Measurements from ENCODE around the gene KCNJ14. TPM values are rescaled to one million over a fixed set of nuclear protein-coding genes. Genes with fewer than 3 reads are reported as not detected.

Gene KCNJ14
- total and polyA plus RNA-seq, 9 donors, result 0.48 to 1.2 (median 0.91) TPM

GRCh38 chr19:48424694-48425219, 30.6 kb upstream of the KCNJ14 start:
- H3K27me3 ChIP-seq (ENCODE audit: control insufficient read depth, insufficient read depth, low read length), result no peaks in the 10 kb centered on the region
- WGBS (ENCODE audit: insufficient coverage), result 45% methylated on average over 7 of the region's 8 CpGs
- H3K27ac ChIP-seq (ENCODE audit: low read length), result no peak overlapping the region
- H3K36me3 ChIP-seq (ENCODE audit: control insufficient read depth, insufficient read depth, low read length), result no peaks in the 10 kb centered on the region
- H3K4me1 ChIP-seq (ENCODE audit: control insufficient read depth, insufficient read depth, low read length), result no peaks in the 10 kb centered on the region
- no peak overlapping the region for H3K4me3 ChIP-seq (ENCODE audit: low read length)
- no peaks in the 10 kb centered on the region for H3K9me3 ChIP-seq (replicated peaks; ENCODE audit: control insufficient read depth, low read depth, low read length)
- peak; percentile 59 for DNase-seq

- no peaks in the 10 kb centered on the region for H3K27me3 ChIP-seq (ENCODE audit: control insufficient read depth, insufficient read depth, low read length)
- WGBS (ENCODE audit: insufficient coverage), result no CpG with 5 or more reads among the region's 1 CpG
These were observed 26.7 kb upstream of the KCNJ14 start for GRCh38 chr19:48428670-48429069.

GRCh38 chr19:48433337-48433736, 22.0 kb upstream of the KCNJ14 start:
- no peaks in the 10 kb centered on the region for H3K9me3 ChIP-seq (replicated peaks; ENCODE audit: control insufficient read depth, low read depth, low read length)
- no peaks in the 10 kb centered on the region for H3K36me3 ChIP-seq (ENCODE audit: control insufficient read depth, insufficient read depth, low read length)
- no peak for DNase-seq
- no peak overlapping the region for H3K4me3 ChIP-seq (ENCODE audit: low read length)
- H3K27me3 ChIP-seq (ENCODE audit: control insufficient read depth, insufficient read depth, low read length), result peaks cover 3% of the 10 kb centered on the region
- 80% methylated on average over 1 of the region's 8 CpGs for WGBS (ENCODE audit: insufficient coverage)
- no peaks in the 10 kb centered on the region for H3K4me1 ChIP-seq (ENCODE audit: control insufficient read depth, insufficient read depth, low read length)
- no peak overlapping the region for H3K27ac ChIP-seq (ENCODE audit: low read length)

More at GRCh38 chr19:48428670-48429069, 26.7 kb upstream of the KCNJ14 start:
- DNase-seq, result no peak
- no peaks in the 10 kb centered on the region for H3K4me1 ChIP-seq (ENCODE audit: control insufficient read depth, insufficient read depth, low read length)
- H3K9me3 ChIP-seq (replicated peaks; ENCODE audit: control insufficient read depth, low read depth, low read length), result no peaks in the 10 kb centered on the region
- no peak overlapping the region for H3K27ac ChIP-seq (ENCODE audit: low read length)
- no peak overlapping the region for H3K4me3 ChIP-seq (ENCODE audit: low read length)
- no peaks in the 10 kb centered on the region for H3K36me3 ChIP-seq (ENCODE audit: control insufficient read depth, insufficient read depth, low read length)

GRCh38 chr19:48436586-48436985, 18.8 kb upstream of the KCNJ14 start:
- Histone ChIP-seq H3K36me3 (ENCODE audit: control insufficient read depth, insufficient read depth, low read length) (no peaks in the 10 kb centered on the region), H3K27ac (ENCODE audit: low read length) (no peak overlapping the region), H3K9me3 (replicated peaks; ENCODE audit: control insufficient read depth, low read depth, low read length) (no peaks in the 10 kb centered on the region), H3K4me3 (ENCODE audit: low read length) (no peak overlapping the region), H3K27me3 (ENCODE audit: control insufficient read depth, insufficient read depth, low read length) (peaks cover 15% of the 10 kb centered on the region), H3K4me1 (ENCODE audit: control insufficient read depth, insufficient read depth, low read length) (no peaks in the 10 kb centered on the region)
- no peak for DNase-seq
- 77% methylated on average over 4 of the region's 5 CpGs for WGBS (ENCODE audit: insufficient coverage)

GRCh38 chr19:48441360-48442050, 13.9 kb upstream of the KCNJ14 start:
- Histone ChIP-seq H3K36me3 (ENCODE audit: control insufficient read depth, insufficient read depth, low read length) (no peaks in the 10 kb centered on the region), H3K9me3 (replicated peaks; ENCODE audit: control insufficient read depth, low read depth, low read length) (no peaks in the 10 kb centered on the region), H3K4me3 (ENCODE audit: low read length) (no peak overlapping the region), H3K27ac (ENCODE audit: low read length) (no peak overlapping the region), H3K27me3 (ENCODE audit: control insufficient read depth, insufficient read depth, low read length) (peaks cover 38% of the 10 kb centered on the region), H3K4me1 (ENCODE audit: control insufficient read depth, insufficient read depth, low read length) (peaks cover 20% of the 10 kb centered on the region)
- 92% methylated on average over 11 of the region's 20 CpGs for WGBS (ENCODE audit: insufficient coverage)
- DNase-seq, result no peak

GRCh38 chr19:48442116-48443035, 13.0 kb upstream of the KCNJ14 start:
- no peak for DNase-seq
- H3K4me1 ChIP-seq (ENCODE audit: control insufficient read depth, insufficient read depth, low read length), result peaks cover 22% of the 10 kb centered on the region
- H3K36me3 ChIP-seq (ENCODE audit: control insufficient read depth, insufficient read depth, low read length), result peaks cover 4% of the 10 kb centered on the region
- H3K27ac ChIP-seq (ENCODE audit: low read length), result no peak overlapping the region
- H3K27me3 ChIP-seq (ENCODE audit: control insufficient read depth, insufficient read depth, low read length), result peaks cover 37% of the 10 kb centered on the region
- WGBS (ENCODE audit: insufficient coverage), result 34% methylated on average over 91 of the region's 94 CpGs
- no peaks in the 10 kb centered on the region for H3K9me3 ChIP-seq (replicated peaks; ENCODE audit: control insufficient read depth, low read depth, low read length)
- no peak overlapping the region for H3K4me3 ChIP-seq (ENCODE audit: low read length)

- peaks cover 37% of the 10 kb centered on the region for H3K27me3 ChIP-seq (ENCODE audit: control insufficient read depth, insufficient read depth, low read length)
- H3K4me1 ChIP-seq (ENCODE audit: control insufficient read depth, insufficient read depth, low read length), result peaks cover 22% of the 10 kb centered on the region
- 8% methylated on average over 60 of the region's 60 CpGs for WGBS (ENCODE audit: insufficient coverage)
- no peak overlapping the region for H3K4me3 ChIP-seq (ENCODE audit: low read length)
- no peak overlapping the region for H3K27ac ChIP-seq (ENCODE audit: low read length)
- H3K9me3 ChIP-seq (replicated peaks; ENCODE audit: control insufficient read depth, low read depth, low read length), result no peaks in the 10 kb centered on the region
- no peak for DNase-seq
- H3K36me3 ChIP-seq (ENCODE audit: control insufficient read depth, insufficient read depth, low read length), result peaks cover 11% of the 10 kb centered on the region
These were observed 12.1 kb upstream of the KCNJ14 start for GRCh38 chr19:48443256-48443655.

- H3K27me3 ChIP-seq (ENCODE audit: control insufficient read depth, insufficient read depth, low read length), result peaks cover 37% of the 10 kb centered on the region
- H3K27ac ChIP-seq (ENCODE audit: low read length), result no peak overlapping the region
- peaks cover 15% of the 10 kb centered on the region for H3K36me3 ChIP-seq (ENCODE audit: control insufficient read depth, insufficient read depth, low read length)
- H3K9me3 ChIP-seq (replicated peaks; ENCODE audit: control insufficient read depth, low read depth, low read length), result no peaks in the 10 kb centered on the region
- peaks cover 22% of the 10 kb centered on the region for H3K4me1 ChIP-seq (ENCODE audit: control insufficient read depth, insufficient read depth, low read length)
- WGBS (ENCODE audit: insufficient coverage), result 19% methylated on average over 37 of the region's 45 CpGs
- no peak overlapping the region for H3K4me3 ChIP-seq (ENCODE audit: low read length)
- no peak for DNase-seq
These were observed 11.6 kb upstream of the KCNJ14 start for GRCh38 chr19:48443731-48444128.

- Histone ChIP-seq H3K36me3 (ENCODE audit: control insufficient read depth, insufficient read depth, low read length) (peaks cover 19% of the 10 kb centered on the region), H3K27ac (ENCODE audit: low read length) (no peak overlapping the region), H3K27me3 (ENCODE audit: control insufficient read depth, insufficient read depth, low read length) (peaks cover 37% of the 10 kb centered on the region), H3K9me3 (replicated peaks; ENCODE audit: control insufficient read depth, low read depth, low read length) (no peaks in the 10 kb centered on the region), H3K4me3 (ENCODE audit: low read length) (peak overlapping the region; percentile 98), H3K4me1 (ENCODE audit: control insufficient read depth, insufficient read depth, low read length) (peaks cover 22% of the 10 kb centered on the region)
- no peak for DNase-seq
- WGBS (ENCODE audit: insufficient coverage), result 12% methylated on average over 31 of the region's 38 CpGs
These were observed 11.0 kb upstream of the KCNJ14 start for GRCh38 chr19:48444129-48444935.

- H3K9me3 ChIP-seq (replicated peaks; ENCODE audit: control insufficient read depth, low read depth, low read length), result no peaks in the 10 kb centered on the region
- no CpG with 5 or more reads among the region's 3 CpGs for WGBS (ENCODE audit: insufficient coverage)
- H3K27ac ChIP-seq (ENCODE audit: low read length), result peak overlapping the region; percentile 93
- no peak for DNase-seq
- H3K4me1 ChIP-seq (ENCODE audit: control insufficient read depth, insufficient read depth, low read length), result peaks cover 22% of the 10 kb centered on the region
- peaks cover 37% of the 10 kb centered on the region for H3K27me3 ChIP-seq (ENCODE audit: control insufficient read depth, insufficient read depth, low read length)
- H3K4me3 ChIP-seq (ENCODE audit: low read length), result peak overlapping the region; percentile 98
- H3K36me3 ChIP-seq (ENCODE audit: control insufficient read depth, insufficient read depth, low read length), result peaks cover 24% of the 10 kb centered on the region
These were observed 10.5 kb upstream of the KCNJ14 start for GRCh38 chr19:48444936-48445200.

Measured in muscle of leg (tissue), 11 donors.